ENCODE results near the gene RNH1.
A peak's percentile ranks its signal among the peaks of the same experiment; 100 is the strongest.

RNH1 gene

GRCh38 chr11:535210-535518 is 28.1 kb upstream of the RNH1 start:
- Histone ChIP-seq H3K36me3 (ENCODE audit: control insufficient read depth, insufficient read depth, low read length) (no peaks in the 10 kb centered on the region), H2AK5ac (ENCODE audit: low read length) (no peak overlapping the region), H3K4me1 (ENCODE audit: control insufficient read depth, low read depth, low read length) (peaks cover 4% of the 10 kb centered on the region), H3K56ac (ENCODE audit: low read length) (peak overlapping the region; percentile 91), H3K4me2 (ENCODE audit: low read length) (no peak overlapping the region), H4K5ac (ENCODE audit: low read length) (no peak overlapping the region), H3K23ac (ENCODE audit: low read length) (no peak overlapping the region), H3K4ac (ENCODE audit: low read depth, low read length) (peak overlapping the region; percentile 6), H2BK5ac (ENCODE audit: low read length) (no peak overlapping the region), H3K18ac (ENCODE audit: low read length) (peak overlapping the region; percentile 81), H4K8ac (ENCODE audit: low read depth, low read length) (no peak overlapping the region), H3K9ac (ENCODE audit: low read length) (peak overlapping the region; percentile 93), H3K27me3 (ENCODE audit: insufficient read depth, low read length, poor library complexity) (no peaks in the 10 kb centered on the region), H2BK120ac (ENCODE audit: low read depth, low read length) (no peak overlapping the region), H3K79me1 (ENCODE audit: low read length) (peaks cover 12% of the 10 kb centered on the region), H3K4me3 (ENCODE audit: low read length) (no peak overlapping the region), H2BK15ac (replicated peaks; ENCODE audit: low read depth) (no peak overlapping the region), H3K27ac (ENCODE audit: low read depth, low read length) (no peak overlapping the region), H3K79me2 (ENCODE audit: control insufficient read depth, insufficient read depth, low read length) (peaks cover 7% of the 10 kb centered on the region)
- peak; percentile 41 for DNase-seq
- no CpG with 5 or more reads among the region's 56 CpGs for WGBS (ENCODE audit: extremely low coverage, insufficient coverage, low lambda C conversion rate)

- no peak overlapping the region for H2BK5ac ChIP-seq (ENCODE audit: low read length)
- peak overlapping the region; percentile 6 for H3K4ac ChIP-seq (ENCODE audit: low read depth, low read length)
- no peaks in the 10 kb centered on the region for H3K27me3 ChIP-seq (ENCODE audit: insufficient read depth, low read length, poor library complexity)
- no peak overlapping the region for H4K8ac ChIP-seq (ENCODE audit: low read depth, low read length)
- peak overlapping the region; percentile 81 for H3K18ac ChIP-seq (ENCODE audit: low read length)
- WGBS (ENCODE audit: extremely low coverage, insufficient coverage, low lambda C conversion rate) = no CpG with 5 or more reads among the region's 66 CpGs
- H3K27ac ChIP-seq (ENCODE audit: low read depth, low read length) = no peak overlapping the region
- H4K5ac ChIP-seq (ENCODE audit: low read length) = no peak overlapping the region
- no peak overlapping the region for H2AK5ac ChIP-seq (ENCODE audit: low read length)
- H3K36me3 ChIP-seq (ENCODE audit: control insufficient read depth, insufficient read depth, low read length) = no peaks in the 10 kb centered on the region
- no peak overlapping the region for H2BK15ac ChIP-seq (replicated peaks; ENCODE audit: low read depth)
- peaks cover 7% of the 10 kb centered on the region for H3K79me2 ChIP-seq (ENCODE audit: control insufficient read depth, insufficient read depth, low read length)
- no peak for DNase-seq
- H3K56ac ChIP-seq (ENCODE audit: low read length) = peak overlapping the region; percentile 91
- H2BK120ac ChIP-seq (ENCODE audit: low read depth, low read length) = no peak overlapping the region
- H3K4me2 ChIP-seq (ENCODE audit: low read length) = peak overlapping the region; percentile 71
- H3K9ac ChIP-seq (ENCODE audit: low read length) = peak overlapping the region; percentile 93
- peak overlapping the region; percentile 76 for H3K4me3 ChIP-seq (ENCODE audit: low read length)
- no peak overlapping the region for H3K23ac ChIP-seq (ENCODE audit: low read length)
- H3K79me1 ChIP-seq (ENCODE audit: low read length) = peaks cover 12% of the 10 kb centered on the region
- H3K4me1 ChIP-seq (ENCODE audit: control insufficient read depth, low read depth, low read length) = peaks cover 4% of the 10 kb centered on the region
These were observed 27.6 kb upstream of the RNH1 start for GRCh38 chr11:534396-535209.

GRCh38 chr11:533586-534395 is 26.7 kb upstream of the RNH1 start:
- Histone ChIP-seq H4K8ac (ENCODE audit: low read depth, low read length) (no peak overlapping the region), H3K4me2 (ENCODE audit: low read length) (peak overlapping the region; percentile 71), H2BK5ac (ENCODE audit: low read length) (no peak overlapping the region), H2BK15ac (replicated peaks; ENCODE audit: low read depth) (no peak overlapping the region), H3K4ac (ENCODE audit: low read depth, low read length) (no peak overlapping the region), H2AK5ac (ENCODE audit: low read length) (no peak overlapping the region), H3K27me3 (ENCODE audit: insufficient read depth, low read length, poor library complexity) (no peaks in the 10 kb centered on the region), H2BK120ac (ENCODE audit: low read depth, low read length) (no peak overlapping the region), H3K79me1 (ENCODE audit: low read length) (peaks cover 12% of the 10 kb centered on the region), H3K56ac (ENCODE audit: low read length) (peak overlapping the region; percentile 91), H3K23ac (ENCODE audit: low read length) (no peak overlapping the region), H3K36me3 (ENCODE audit: control insufficient read depth, insufficient read depth, low read length) (no peaks in the 10 kb centered on the region), H3K9ac (ENCODE audit: low read length) (peak overlapping the region; percentile 93), H3K4me1 (ENCODE audit: control insufficient read depth, low read depth, low read length) (peaks cover 4% of the 10 kb centered on the region), H3K79me2 (ENCODE audit: control insufficient read depth, insufficient read depth, low read length) (peaks cover 7% of the 10 kb centered on the region), H3K27ac (ENCODE audit: low read depth, low read length) (no peak overlapping the region), H4K5ac (ENCODE audit: low read length) (no peak overlapping the region), H3K4me3 (ENCODE audit: low read length) (no peak overlapping the region), H3K18ac (ENCODE audit: low read length) (no peak overlapping the region)
- no peak for DNase-seq
- WGBS (ENCODE audit: extremely low coverage, insufficient coverage, low lambda C conversion rate) = no CpG with 5 or more reads among the region's 37 CpGs

- DNase-seq = no peak
- Histone ChIP-seq H3K4me3 (ENCODE audit: low read length) (no peak overlapping the region), H3K9ac (ENCODE audit: low read length) (no peak overlapping the region), H3K79me2 (ENCODE audit: control insufficient read depth, insufficient read depth, low read length) (peaks cover 7% of the 10 kb centered on the region), H3K27me3 (ENCODE audit: insufficient read depth, low read length, poor library complexity) (no peaks in the 10 kb centered on the region), H4K8ac (ENCODE audit: low read depth, low read length) (no peak overlapping the region), H3K18ac (ENCODE audit: low read length) (no peak overlapping the region), H3K4me2 (ENCODE audit: low read length) (no peak overlapping the region), H3K79me1 (ENCODE audit: low read length) (peaks cover 12% of the 10 kb centered on the region), H2BK5ac (ENCODE audit: low read length) (no peak overlapping the region), H2AK5ac (ENCODE audit: low read length) (no peak overlapping the region), H4K5ac (ENCODE audit: low read length) (no peak overlapping the region), H2BK15ac (replicated peaks; ENCODE audit: low read depth) (no peak overlapping the region), H3K23ac (ENCODE audit: low read length) (no peak overlapping the region), H3K56ac (ENCODE audit: low read length) (no peak overlapping the region), H3K36me3 (ENCODE audit: control insufficient read depth, insufficient read depth, low read length) (no peaks in the 10 kb centered on the region), H3K4ac (ENCODE audit: low read depth, low read length) (no peak overlapping the region), H2BK120ac (ENCODE audit: low read depth, low read length) (no peak overlapping the region), H3K4me1 (ENCODE audit: control insufficient read depth, low read depth, low read length) (peaks cover 4% of the 10 kb centered on the region), H3K27ac (ENCODE audit: low read depth, low read length) (no peak overlapping the region)
- no CpG with 5 or more reads among the region's 33 CpGs for WGBS (ENCODE audit: extremely low coverage, insufficient coverage, low lambda C conversion rate)
These were observed 26.0 kb upstream of the RNH1 start for GRCh38 chr11:532986-533585.

GRCh38 chr11:532527-532985 is 25.5 kb upstream of the RNH1 start:
- Histone ChIP-seq H3K56ac (ENCODE audit: low read length) (no peak overlapping the region), H3K36me3 (ENCODE audit: control insufficient read depth, insufficient read depth, low read length) (no peaks in the 10 kb centered on the region), H3K4ac (ENCODE audit: low read depth, low read length) (no peak overlapping the region), H2BK15ac (replicated peaks; ENCODE audit: low read depth) (no peak overlapping the region), H3K23ac (ENCODE audit: low read length) (no peak overlapping the region), H3K4me3 (ENCODE audit: low read length) (no peak overlapping the region), H2AK5ac (ENCODE audit: low read length) (no peak overlapping the region), H4K8ac (ENCODE audit: low read depth, low read length) (no peak overlapping the region), H3K4me2 (ENCODE audit: low read length) (no peak overlapping the region), H2BK5ac (ENCODE audit: low read length) (no peak overlapping the region), H3K9ac (ENCODE audit: low read length) (no peak overlapping the region), H3K79me1 (ENCODE audit: low read length) (peaks cover 12% of the 10 kb centered on the region), H3K27me3 (ENCODE audit: insufficient read depth, low read length, poor library complexity) (no peaks in the 10 kb centered on the region), H3K18ac (ENCODE audit: low read length) (no peak overlapping the region), H2BK120ac (ENCODE audit: low read depth, low read length) (no peak overlapping the region), H3K27ac (ENCODE audit: low read depth, low read length) (no peak overlapping the region), H4K5ac (ENCODE audit: low read length) (no peak overlapping the region), H3K4me1 (ENCODE audit: control insufficient read depth, low read depth, low read length) (peaks cover 1% of the 10 kb centered on the region), H3K79me2 (ENCODE audit: control insufficient read depth, insufficient read depth, low read length) (peaks cover 7% of the 10 kb centered on the region)
- WGBS (ENCODE audit: extremely low coverage, insufficient coverage, low lambda C conversion rate) = no CpG with 5 or more reads among the region's 23 CpGs
- DNase-seq = no peak
